AG04450 (cell line): Measurements from ENCODE around the gene SWT1. TPM values are rescaled to one million over a fixed set of nuclear protein-coding genes. Genes with fewer than 3 reads are reported as not detected.
"Not testable (repeated sequence)": the region's sequence is repeated elsewhere in the genome, so short reads cannot be mapped to it uniquely, and the experiment has no call there.

Experiments
- CTCF ChIA-PET: fragments of 300-600, 350-600 bp; formaldehyde crosslinking; extraction: SDS; loops from one replicate; lab custom pipeline; 2022; ENCODE audit warnings: antibody characterized with exemption, inconsistent platforms; lab: Charles Lee
- POLR2A ChIA-PET: fragments of 350-600 bp; formaldehyde crosslinking; extraction: SDS; loops from one replicate; lab custom pipeline; 2021; ENCODE audit warnings: antibody characterized with exemption, inconsistent platforms; lab: Yijun Ruan, JAX
- DNase-seq: peaks from one replicate; pipeline ENCODE4 v3.0.0-alpha.2; 2011; ENCODE audit warnings: low read depth, low spot score
- H3K27ac ChIP-seq: one replicate; pipeline ENCODE4 v1.5.1; 2012; ENCODE audit warnings: low read depth, low read length, control low read depth
- H3K27me3 ChIP-seq: one replicate; pipeline ENCODE4 v1.6.0; 2012; ENCODE audit warnings: low read length; ENCODE audit not compliant: control insufficient read depth, insufficient read depth
- H3K4me3 ChIP-seq: 2 replicates; pipeline ENCODE4 v1.5.1; 2011; ENCODE audit warnings: mild to moderate bottlenecking, low read depth, low read length, control low read depth
- H3K9me3 ChIP-seq: 2 replicates; pipeline ENCODE4 v1.5.1; 2012; ENCODE audit warnings: low read length; ENCODE audit not compliant: control insufficient read depth, insufficient read depth
- polyA plus RNA-seq: library from polyadenylated mRNA; depleted of rRNA; stranded (reverse); fragments of >200 nt; gene quantifications from 2 replicates; pipeline ENCODE4 v1.2.3, GENCODE V29; 2011
- TF ChIP-seq, protein P1 (sequence below): IDR thresholded peaks from 2 replicates; pipeline ENCODE4 v1.5.1; 2011; ENCODE audit warnings: low read depth, low read length, control low read depth, inconsistent platforms

The SWT1 gene
- polyA plus RNA-seq, 1 experiment: 3.6 TPM

- POLR2A ChIA-PET: no interaction called here
- CTCF ChIA-PET: no interaction called here
- no peak for DNase-seq
- no peaks in the 10 kb centered on the region for H3K27me3 ChIP-seq
- TF ChIP-seq, protein P1, sequence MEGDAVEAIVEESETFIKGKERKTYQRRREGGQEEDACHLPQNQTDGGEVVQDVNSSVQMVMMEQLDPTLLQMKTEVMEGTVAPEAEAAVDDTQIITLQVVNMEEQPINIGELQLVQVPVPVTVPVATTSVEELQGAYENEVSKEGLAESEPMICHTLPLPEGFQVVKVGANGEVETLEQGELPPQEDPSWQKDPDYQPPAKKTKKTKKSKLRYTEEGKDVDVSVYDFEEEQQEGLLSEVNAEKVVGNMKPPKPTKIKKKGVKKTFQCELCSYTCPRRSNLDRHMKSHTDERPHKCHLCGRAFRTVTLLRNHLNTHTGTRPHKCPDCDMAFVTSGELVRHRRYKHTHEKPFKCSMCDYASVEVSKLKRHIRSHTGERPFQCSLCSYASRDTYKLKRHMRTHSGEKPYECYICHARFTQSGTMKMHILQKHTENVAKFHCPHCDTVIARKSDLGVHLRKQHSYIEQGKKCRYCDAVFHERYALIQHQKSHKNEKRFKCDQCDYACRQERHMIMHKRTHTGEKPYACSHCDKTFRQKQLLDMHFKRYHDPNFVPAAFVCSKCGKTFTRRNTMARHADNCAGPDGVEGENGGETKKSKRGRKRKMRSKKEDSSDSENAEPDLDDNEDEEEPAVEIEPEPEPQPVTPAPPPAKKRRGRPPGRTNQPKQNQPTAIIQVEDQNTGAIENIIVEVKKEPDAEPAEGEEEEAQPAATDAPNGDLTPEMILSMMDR: no peak
- H3K27ac ChIP-seq: no peak overlapping the region
- no peak overlapping the region for H3K4me3 ChIP-seq
- H3K9me3 ChIP-seq: 0 out of 2 replicates have a peak, but pooled peaks cover 2% of the 10 kb centered on the region
Observed at GRCh38 chr1:185200889-185201288, 43.9 kb downstream of the SWT1 start.

DNA sequence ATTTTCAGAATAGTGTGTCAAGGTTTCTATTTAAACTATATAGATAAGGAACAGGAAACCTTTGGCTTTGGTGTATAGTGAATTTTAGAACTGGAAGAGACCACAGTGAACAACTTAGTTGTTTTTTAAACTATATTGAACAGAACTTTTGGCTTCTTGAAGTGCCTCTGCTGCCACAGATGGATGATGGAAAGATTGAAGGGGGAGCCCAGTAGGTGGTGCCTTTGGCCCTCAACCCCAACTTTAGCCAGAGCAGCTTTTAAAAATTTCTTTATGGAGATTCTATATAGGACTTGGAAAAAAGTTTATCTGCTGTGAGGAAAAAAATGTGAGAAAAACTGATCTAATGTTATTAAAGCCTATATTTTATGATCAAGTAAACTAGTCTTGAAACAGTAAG is 50.2 kb downstream of the SWT1 start:
- CTCF ChIA-PET: no interaction called here
- POLR2A ChIA-PET: no interaction called here
- Histone ChIP-seq H3K9me3 (no peaks in the 10 kb centered on the region), H3K4me3 (no peak overlapping the region), H3K27ac (no peak overlapping the region), H3K27me3 (no peaks in the 10 kb centered on the region)
- TF ChIP-seq, protein P1: no peak
- DNase-seq: no peak

GRCh38 chr1:185207980-185208602 is 51.1 kb downstream of the SWT1 start:
- ChIA-PET CTCF (interaction anchor here (0.6 to 0.8 kb wide), 2 partner anchors 11 to 162 kb away, joined by 3 to 7 read pairs; no protein-coding TSS in a partner anchor), POLR2A (no interaction called here)
- H3K27me3 ChIP-seq: no peaks in the 10 kb centered on the region
- no peak overlapping the region for H3K27ac ChIP-seq
- DNase-seq: no peak
- TF ChIP-seq, protein P1: no peak
- no peak overlapping the region for H3K4me3 ChIP-seq
- H3K9me3 ChIP-seq: no peaks in the 10 kb centered on the region

DNA sequence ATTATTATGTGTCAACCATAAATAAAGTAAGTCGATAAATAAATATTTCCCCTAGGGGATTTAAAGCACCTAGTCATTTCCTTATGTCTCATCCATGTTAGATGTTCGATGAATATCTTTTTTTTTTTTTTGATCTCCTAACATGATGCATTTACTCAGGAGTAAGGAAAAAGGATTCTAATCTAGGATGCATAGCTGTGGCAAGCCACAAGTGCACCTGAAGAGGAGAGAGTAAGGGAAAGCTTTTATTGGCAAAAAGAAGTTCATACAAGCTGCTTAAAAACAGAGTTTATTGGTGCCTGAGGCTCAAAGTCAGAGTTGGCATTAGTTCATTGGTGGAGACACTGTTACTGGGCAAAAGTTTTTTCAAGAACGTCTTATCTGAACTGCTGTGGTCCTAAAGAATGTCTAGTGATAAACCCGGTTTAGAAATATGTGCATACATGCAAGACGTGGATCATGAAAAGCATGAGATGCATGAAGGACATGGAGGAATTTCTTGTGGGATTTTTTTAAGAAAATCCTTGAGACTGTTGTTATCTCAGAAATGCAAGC is 51.7 kb downstream of the SWT1 start:
- no peak for DNase-seq
- POLR2A ChIA-PET: no interaction called here
- H3K4me3 ChIP-seq: no peak overlapping the region
- TF ChIP-seq, protein P1: no peak
- no peaks in the 10 kb centered on the region for H3K9me3 ChIP-seq
- no peaks in the 10 kb centered on the region for H3K27me3 ChIP-seq
- CTCF ChIA-PET: interaction anchor here (0.6 to 0.8 kb wide), 2 partner anchors 10 to 388 kb away, joined by 3 read pairs; no protein-coding TSS in a partner anchor
- no peak overlapping the region for H3K27ac ChIP-seq

GRCh38 chr1:185209357-185209756 is 52.4 kb downstream of the SWT1 start:
- H3K4me3 ChIP-seq, CTCF ChIA-PET, POLR2A ChIA-PET, H3K27me3 ChIP-seq, H3K27ac ChIP-seq, H3K9me3 ChIP-seq, DNase-seq: not testable (repeated sequence)
